Esophagus squamous epithelium (tissue), 4 donors: ENCODE measurements around the gene SLC1A7.

Experiments used
- CTCF ChIP-seq, 6 experiments: fragments of 450-650 bp in 4 of 6; fragments of 200-600 bp in 2 of 6; sonication (generic) in 2 of 6; IDR thresholded peaks; one replicate each; pipeline ENCODE4 v1.5.1; 2016 to 2019; ENCODE audit warnings: antibody characterized with exemption in 6 of 6, mild to moderate bottlenecking in 4 of 6, moderate library complexity in 4 of 6
- POLR2A ChIP-seq, 4 donors: fragments of 450-650 bp; IDR thresholded peaks; one replicate each; pipeline ENCODE4 v1.6.1; 2017; ENCODE audit warnings: antibody characterized with exemption in 4 of 4, mild to moderate bottlenecking in 4 of 4, moderate library complexity in 3 of 4

DNA sequence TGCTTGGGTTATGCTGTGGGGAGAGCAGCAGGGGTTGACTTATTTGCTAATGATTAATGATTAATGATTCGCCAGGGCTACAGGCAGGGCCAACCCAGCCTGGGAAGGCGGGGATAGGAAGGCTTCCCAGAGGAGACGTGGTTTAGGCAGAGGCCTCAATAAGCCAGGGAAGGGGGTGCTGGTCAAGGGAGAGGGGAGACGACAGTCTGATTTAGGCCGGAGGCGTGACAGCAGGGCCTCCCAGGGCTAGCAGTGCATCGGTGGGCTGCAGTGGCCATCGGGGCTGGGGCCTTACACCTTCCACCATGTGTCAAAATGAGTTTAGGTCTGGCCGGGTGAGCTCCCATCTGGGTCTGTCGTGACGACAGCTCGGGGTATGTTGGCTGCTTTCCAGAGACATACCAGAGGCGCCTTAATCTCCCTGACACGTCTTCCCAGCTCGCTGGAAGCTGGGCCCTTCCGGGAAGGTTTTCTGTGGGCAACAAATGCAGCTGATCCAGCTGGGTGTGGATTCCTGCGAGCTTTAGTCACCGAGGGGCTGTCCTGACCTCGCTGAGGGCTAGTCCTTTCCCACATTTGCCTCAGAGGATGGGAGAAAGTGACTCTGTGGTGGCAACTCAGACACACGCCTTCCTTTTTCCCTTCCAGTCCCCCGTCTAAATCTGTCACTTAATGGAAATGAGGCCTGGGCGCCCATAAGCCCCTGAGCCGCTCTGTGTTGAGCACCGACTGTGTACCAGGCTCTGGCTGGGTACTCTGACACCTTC lies 3.7 kb upstream of the SLC1A7 start:
- TF ChIP-seq CTCF (IDR thresholded peaks at IDR 0.05): no peak
- no peak for TF ChIP-seq POLR2A (IDR thresholded peaks at IDR 0.05)
